ENCODE measurements around the gene FCN1. TPM values are rescaled to one million over a fixed set of nuclear protein-coding genes. Genes with fewer than 3 reads are reported as not detected.

FCN1 gene
- polyA plus RNA-seq, 1 donor (not counting 4 experiments of a cell fraction or from before 2014, with no cell fraction given): not detected

DNA sequence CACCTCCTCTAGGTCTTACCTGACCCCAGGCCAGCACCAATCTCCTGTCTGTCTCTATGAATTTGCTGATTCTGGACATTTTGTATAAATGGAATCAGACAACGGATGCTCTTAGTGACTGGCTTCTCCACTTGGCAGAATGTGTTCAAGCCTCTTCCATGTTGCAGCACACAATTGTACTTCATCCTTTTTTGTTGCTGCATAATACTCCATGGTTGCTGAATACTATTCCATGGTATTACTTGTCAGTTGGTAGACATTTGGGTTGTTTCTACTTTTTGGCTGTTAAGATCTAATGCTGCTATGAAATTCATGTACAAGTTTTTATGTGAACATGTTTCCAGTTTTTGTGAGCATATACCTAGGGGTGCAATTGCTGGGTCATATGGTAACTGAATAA lies 34.3 kb upstream of the FCN1 start:
- H4K20me1 ChIP-seq (ENCODE audit: control insufficient read depth, extremely low read depth, insufficient read depth, low read length): no peaks in the 10 kb centered on the region
- H3K79me2 ChIP-seq (ENCODE audit: control insufficient read depth, insufficient read depth, low read length): no peaks in the 10 kb centered on the region
- H3K9me1 ChIP-seq (ENCODE audit: control insufficient read depth, extremely low read depth, insufficient read depth, low read length): no peaks in the 10 kb centered on the region
- H2AFZ ChIP-seq (ENCODE audit: control insufficient read depth, low read length): no peak overlapping the region
- dilution Hi-C loops (cut with MboI; ENCODE audit: extremely low pct_ligation_motif_present, low sequenced_read_pairs): no loop called here
- no peaks in the 10 kb centered on the region for H3K4me1 ChIP-seq (ENCODE audit: control insufficient read depth, extremely low read depth, insufficient read depth, low read length)
- no peak overlapping the region for H3K9ac ChIP-seq (ENCODE audit: control insufficient read depth, extremely low read depth, insufficient read depth, low read length)
- H3K9me3 ChIP-seq (ENCODE audit: control insufficient read depth, low read depth, low read length): no peaks in the 10 kb centered on the region
- H3K36me3 ChIP-seq (ENCODE audit: control insufficient read depth in 2 of 2, extremely low read depth in 1 of 2, insufficient read depth in 2 of 2, low read length in 2 of 2): no peaks in the 10 kb centered on the region
- no peak overlapping the region for H3K4me2 ChIP-seq (ENCODE audit: control insufficient read depth, extremely low read depth, insufficient read depth, low read depth, low read length)
- H3K27ac ChIP-seq (ENCODE audit: control insufficient read depth, insufficient read depth, low read length): no peak overlapping the region
- H3K27me3 ChIP-seq (ENCODE audit: control insufficient read depth, extremely low read depth, insufficient read depth, low read length): no peaks in the 10 kb centered on the region
- FAIRE-seq: no peak
- H3K4me3 ChIP-seq (ENCODE audit: control insufficient read depth in 2 of 3, extremely low read depth in 1 of 3, insufficient read depth in 2 of 3, low read depth in 1 of 3, low read length in 3 of 3): no peak overlapping the region
- DNase-seq (ENCODE audit: low read depth, low spot score): no peak
- TF ChIP-seq EZH2 (IDR thresholded peaks at IDR 0.05; ENCODE audit: low read length): no peak
- TF ChIP-seq, protein P1, sequence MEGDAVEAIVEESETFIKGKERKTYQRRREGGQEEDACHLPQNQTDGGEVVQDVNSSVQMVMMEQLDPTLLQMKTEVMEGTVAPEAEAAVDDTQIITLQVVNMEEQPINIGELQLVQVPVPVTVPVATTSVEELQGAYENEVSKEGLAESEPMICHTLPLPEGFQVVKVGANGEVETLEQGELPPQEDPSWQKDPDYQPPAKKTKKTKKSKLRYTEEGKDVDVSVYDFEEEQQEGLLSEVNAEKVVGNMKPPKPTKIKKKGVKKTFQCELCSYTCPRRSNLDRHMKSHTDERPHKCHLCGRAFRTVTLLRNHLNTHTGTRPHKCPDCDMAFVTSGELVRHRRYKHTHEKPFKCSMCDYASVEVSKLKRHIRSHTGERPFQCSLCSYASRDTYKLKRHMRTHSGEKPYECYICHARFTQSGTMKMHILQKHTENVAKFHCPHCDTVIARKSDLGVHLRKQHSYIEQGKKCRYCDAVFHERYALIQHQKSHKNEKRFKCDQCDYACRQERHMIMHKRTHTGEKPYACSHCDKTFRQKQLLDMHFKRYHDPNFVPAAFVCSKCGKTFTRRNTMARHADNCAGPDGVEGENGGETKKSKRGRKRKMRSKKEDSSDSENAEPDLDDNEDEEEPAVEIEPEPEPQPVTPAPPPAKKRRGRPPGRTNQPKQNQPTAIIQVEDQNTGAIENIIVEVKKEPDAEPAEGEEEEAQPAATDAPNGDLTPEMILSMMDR (optimal IDR thresholded peaks at IDR 0.05 in 1 of 3, IDR thresholded peaks at IDR 0.05 in 1 of 3, conservative IDR thresholded peaks at IDR 0.05 in 1 of 3; ENCODE audit: extremely low read depth in 1 of 3, insufficient read depth in 2 of 3, low read length in 3 of 3): no peak

DNA sequence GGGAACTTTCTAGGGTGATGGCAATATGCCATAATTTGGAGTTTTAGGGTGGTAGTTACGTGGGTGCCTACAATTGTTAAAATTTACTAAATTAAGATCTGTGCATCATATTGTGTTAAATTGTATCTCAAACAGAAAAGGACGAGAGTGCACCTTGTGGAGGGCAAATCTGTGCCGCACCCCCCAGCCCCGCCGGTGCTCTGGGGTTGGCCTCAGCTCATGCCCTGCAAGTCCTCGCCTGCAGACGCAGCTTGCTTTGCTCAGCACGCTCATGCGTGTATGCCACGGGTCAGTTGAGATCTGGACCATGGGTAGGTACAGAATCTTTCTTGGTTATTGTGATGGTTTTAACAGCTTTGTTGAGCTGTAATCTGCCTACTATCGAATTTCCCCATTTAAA lies 33.7 kb upstream of the FCN1 start:
- Histone ChIP-seq H3K4me1 (ENCODE audit: control insufficient read depth, extremely low read depth, insufficient read depth, low read length) (no peaks in the 10 kb centered on the region), H3K27ac (ENCODE audit: control insufficient read depth, insufficient read depth, low read length) (no peak overlapping the region), H3K27me3 (ENCODE audit: control insufficient read depth, extremely low read depth, insufficient read depth, low read length) (no peaks in the 10 kb centered on the region), H3K79me2 (ENCODE audit: control insufficient read depth, insufficient read depth, low read length) (no peaks in the 10 kb centered on the region), H3K9me3 (ENCODE audit: control insufficient read depth, low read depth, low read length) (no peaks in the 10 kb centered on the region), H2AFZ (ENCODE audit: control insufficient read depth, low read length) (no peak overlapping the region), H3K4me2 (ENCODE audit: control insufficient read depth, extremely low read depth, insufficient read depth, low read depth, low read length) (no peak overlapping the region), H3K9ac (ENCODE audit: control insufficient read depth, extremely low read depth, insufficient read depth, low read length) (no peak overlapping the region), H4K20me1 (ENCODE audit: control insufficient read depth, extremely low read depth, insufficient read depth, low read length) (no peaks in the 10 kb centered on the region), H3K9me1 (ENCODE audit: control insufficient read depth, extremely low read depth, insufficient read depth, low read length) (no peaks in the 10 kb centered on the region), H3K36me3 (ENCODE audit: control insufficient read depth in 2 of 2, extremely low read depth in 1 of 2, insufficient read depth in 2 of 2, low read length in 2 of 2) (no peaks in the 10 kb centered on the region), H3K4me3 (ENCODE audit: control insufficient read depth in 2 of 3, extremely low read depth in 1 of 3, insufficient read depth in 2 of 3, low read depth in 1 of 3, low read length in 3 of 3) (no peak overlapping the region)
- dilution Hi-C loops (cut with MboI; ENCODE audit: extremely low pct_ligation_motif_present, low sequenced_read_pairs): no loop called here
- no peak for FAIRE-seq
- DNase-seq (ENCODE audit: low read depth, low spot score): no peak
- TF ChIP-seq EZH2 (IDR thresholded peaks at IDR 0.05; ENCODE audit: low read length): no peak
- TF ChIP-seq, protein P1 (optimal IDR thresholded peaks at IDR 0.05 in 1 of 3, IDR thresholded peaks at IDR 0.05 in 1 of 3, conservative IDR thresholded peaks at IDR 0.05 in 1 of 3; ENCODE audit: extremely low read depth in 1 of 3, insufficient read depth in 2 of 3, low read length in 3 of 3): no peak

Data from keratinocyte (primary cell).